ENCODE measurements around the gene CHURC1. TPM values are rescaled to one million over a fixed set of nuclear protein-coding genes. Genes with fewer than 3 reads are reported as not detected.

Gene CHURC1
- total and polyA plus RNA-seq, 2 of the 13 experiments (the other 11 are each of a cell fraction or from before 2014, with no cell fraction given) = 41.1 to 74.4 TPM

GRCh38 chr14:64870160-64870559, 44.1 kb upstream of the CHURC1 start:
- no peak for ATAC-seq
- BruUV-seq (replicated peaks) = no TSS peak
- CTCF ChIA-PET (ENCODE audit: low intra/inter-chr PET ratio, low total read pairs) = no interaction called here
- in situ Hi-C loops (cut with HindIII; ENCODE audit: extremely low pct_ligation_motif_present, low pct_unique_long_range_greater_than_20kb) (no loop called here), intact Hi-C loops (cut with micrococcal nuclease; ENCODE audit: unreplicated experiment) (no loop called here)
- no peak for DNase-seq (ENCODE audit: low spot score)
- 52% methylated on average over 2 of the region's 2 CpGs for WGBS (ENCODE audit: low lambda C conversion rate)
- Histone ChIP-seq H3K9me3 (ENCODE audit: low read length) (no peaks in the 10 kb centered on the region), H3K9ac (ENCODE audit: insufficient read depth, low read depth, low read length) (no peak overlapping the region), H3K27ac (ENCODE audit: extremely low read length, insufficient read depth, low read length) (no peak overlapping the region), H3K79me2 (ENCODE audit: insufficient read depth, low read length) (no peaks in the 10 kb centered on the region), H3K4me2 (ENCODE audit: low read depth, low read length) (no peak overlapping the region), H3K4me3 (replicated peaks in 1 of 3; ENCODE audit: insufficient read depth in 1 of 3, low read depth in 2 of 3, low read length in 3 of 3) (no peak overlapping the region), H3K4me1 (ENCODE audit: insufficient read depth, low read length) (no peaks in the 10 kb centered on the region), H2AFZ (ENCODE audit: low read length) (no peak overlapping the region), H3K36me3 (replicated peaks in 1 of 2; ENCODE audit: control insufficient read depth in 1 of 2, insufficient read depth in 2 of 2, low read length in 2 of 2) (no peaks in the 10 kb centered on the region), H3K27me3 (ENCODE audit: control insufficient read depth in 1 of 2, insufficient read depth in 2 of 2, low read length in 2 of 2) (peaks cover 3 to 66% of the 10 kb centered on the region in 2 experiments), H4K20me1 (ENCODE audit: insufficient read depth, low read length) (no peaks in the 10 kb centered on the region)
- no peak for FAIRE-seq
- no peak for TF ChIP-seq ZSCAN9 (CRISPR knock-in tag; IDR thresholded peaks at IDR 0.05; ENCODE audit: borderline replicate concordance)
- TF ChIP-seq SKI (IDR thresholded peaks at IDR 0.05; ENCODE audit: partially characterized antibody) = no peak
- no peak for TF ChIP-seq ZNF839 (CRISPR knock-in tag; IDR thresholded peaks at IDR 0.05; ENCODE audit: borderline replicate concordance)
- TF ChIP-seq, protein P1, sequence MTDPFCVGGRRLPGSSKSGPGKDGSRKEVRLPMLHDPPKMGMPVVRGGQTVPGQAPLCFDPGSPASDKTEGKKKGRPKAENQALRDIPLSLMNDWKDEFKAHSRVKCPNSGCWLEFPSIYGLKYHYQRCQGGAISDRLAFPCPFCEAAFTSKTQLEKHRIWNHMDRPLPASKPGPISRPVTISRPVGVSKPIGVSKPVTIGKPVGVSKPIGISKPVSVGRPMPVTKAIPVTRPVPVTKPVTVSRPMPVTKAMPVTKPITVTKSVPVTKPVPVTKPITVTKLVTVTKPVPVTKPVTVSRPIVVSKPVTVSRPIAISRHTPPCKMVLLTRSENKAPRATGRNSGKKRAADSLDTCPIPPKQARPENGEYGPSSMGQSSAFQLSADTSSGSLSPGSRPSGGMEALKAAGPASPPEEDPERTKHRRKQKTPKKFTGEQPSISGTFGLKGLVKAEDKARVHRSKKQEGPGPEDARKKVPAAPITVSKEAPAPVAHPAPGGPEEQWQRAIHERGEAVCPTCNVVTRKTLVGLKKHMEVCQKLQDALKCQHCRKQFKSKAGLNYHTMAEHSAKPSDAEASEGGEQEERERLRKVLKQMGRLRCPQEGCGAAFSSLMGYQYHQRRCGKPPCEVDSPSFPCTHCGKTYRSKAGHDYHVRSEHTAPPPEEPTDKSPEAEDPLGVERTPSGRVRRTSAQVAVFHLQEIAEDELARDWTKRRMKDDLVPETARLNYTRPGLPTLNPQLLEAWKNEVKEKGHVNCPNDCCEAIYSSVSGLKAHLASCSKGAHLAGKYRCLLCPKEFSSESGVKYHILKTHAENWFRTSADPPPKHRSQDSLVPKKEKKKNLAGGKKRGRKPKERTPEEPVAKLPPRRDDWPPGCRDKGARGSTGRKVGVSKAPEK (CRISPR knock-in tag; IDR thresholded peaks at IDR 0.05; ENCODE audit: borderline replicate concordance) = no peak
- TF ChIP-seq MED8 (CRISPR knock-in tag; IDR thresholded peaks at IDR 0.05; ENCODE audit: insufficient replicate concordance) = no peak
- TF ChIP-seq STAG1 (CRISPR knock-in tag; IDR thresholded peaks at IDR 0.05) = no peak
- TF ChIP-seq, protein P2, sequence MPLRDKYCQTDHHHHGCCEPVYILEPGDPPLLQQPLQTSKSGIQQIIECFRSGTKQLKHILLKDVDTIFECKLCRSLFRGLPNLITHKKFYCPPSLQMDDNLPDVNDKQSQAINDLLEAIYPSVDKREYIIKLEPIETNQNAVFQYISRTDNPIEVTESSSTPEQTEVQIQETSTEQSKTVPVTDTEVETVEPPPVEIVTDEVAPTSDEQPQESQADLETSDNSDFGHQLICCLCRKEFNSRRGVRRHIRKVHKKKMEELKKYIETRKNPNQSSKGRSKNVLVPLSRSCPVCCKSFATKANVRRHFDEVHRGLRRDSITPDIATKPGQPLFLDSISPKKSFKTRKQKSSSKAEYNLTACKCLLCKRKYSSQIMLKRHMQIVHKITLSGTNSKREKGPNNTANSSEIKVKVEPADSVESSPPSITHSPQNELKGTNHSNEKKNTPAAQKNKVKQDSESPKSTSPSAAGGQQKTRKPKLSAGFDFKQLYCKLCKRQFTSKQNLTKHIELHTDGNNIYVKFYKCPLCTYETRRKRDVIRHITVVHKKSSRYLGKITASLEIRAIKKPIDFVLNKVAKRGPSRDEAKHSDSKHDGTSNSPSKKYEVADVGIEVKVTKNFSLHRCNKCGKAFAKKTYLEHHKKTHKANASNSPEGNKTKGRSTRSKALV (CRISPR knock-in tag; IDR thresholded peaks at IDR 0.05) = no peak
- TF ChIP-seq CENPX (CRISPR knock-in tag; IDR thresholded peaks at IDR 0.05) = no peak
- TF ChIP-seq ZNF501 (CRISPR knock-in tag; IDR thresholded peaks at IDR 0.05) = no peak
- no peak for TF ChIP-seq PRDM4 (CRISPR knock-in tag; IDR thresholded peaks at IDR 0.05; ENCODE audit: borderline replicate concordance)
- no peak for TF ChIP-seq CHD4 (IDR thresholded peaks at IDR 0.05; ENCODE audit: borderline replicate concordance, low read length)
- TF ChIP-seq ZNF558 (CRISPR knock-in tag; IDR thresholded peaks at IDR 0.05; ENCODE audit: borderline replicate concordance) = no peak
- no peak for TF ChIP-seq ZNF354B (CRISPR knock-in tag; IDR thresholded peaks at IDR 0.05)
- no peak for TF ChIP-seq ZFP36L2 (CRISPR knock-in tag; IDR thresholded peaks at IDR 0.05)
- POLR2A ChIA-PET = no interaction called here
